ENCODE data around the gene STARD10. TPM values are rescaled to one million over a fixed set of nuclear protein-coding genes. Genes with fewer than 3 reads are reported as not detected.

STARD10 gene
- total RNA-seq, 2 experiments from 2014 or later, result 8.1 to 8.6 TPM

DNA sequence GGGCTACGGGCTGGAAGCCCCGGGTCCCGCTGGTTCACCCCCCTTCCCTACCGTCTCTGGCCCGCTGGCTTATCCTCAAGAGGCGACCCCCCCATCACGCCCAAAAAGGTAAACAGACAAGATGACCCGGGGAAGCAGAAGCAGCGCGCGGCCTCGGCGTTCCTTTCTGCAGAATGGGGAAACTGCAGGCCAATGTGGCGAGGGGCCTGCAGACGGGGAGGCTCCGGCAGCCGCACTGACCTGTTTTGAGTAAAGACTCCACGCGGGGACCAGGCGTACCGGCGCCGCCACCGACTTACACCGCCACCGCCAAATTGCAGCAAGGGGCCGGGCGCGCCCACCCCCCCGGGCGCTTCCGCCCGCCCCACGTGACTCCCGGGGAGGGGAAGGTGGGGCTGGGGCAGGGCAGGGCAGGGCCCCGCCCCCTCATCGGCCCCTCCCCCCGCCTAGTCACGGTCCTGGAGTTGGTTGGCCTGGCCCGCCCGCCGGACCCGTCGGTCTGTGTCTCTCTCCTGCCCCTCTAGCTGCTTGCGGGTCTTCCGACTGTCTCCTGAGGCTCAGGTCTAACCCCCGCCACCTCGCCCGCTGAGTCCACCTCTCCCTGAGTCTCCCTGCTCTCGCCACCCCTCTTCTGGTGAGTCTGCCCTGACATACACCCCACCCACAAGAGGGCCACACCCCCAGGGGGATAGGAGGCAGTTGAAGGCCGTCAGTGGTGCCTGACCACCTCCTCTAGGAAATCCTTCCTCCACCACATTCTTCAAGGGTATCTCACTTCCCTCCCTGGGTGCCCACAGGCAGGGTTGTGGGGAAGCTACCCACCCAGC, 41.5 kb downstream of the STARD10 start, which contains the start of gene ARAP1:
Gene ARAP1 (minus strand): TSS at position 321 of the 827 bp plus-strand sequence. CDS start 25,280 bp downstream, outside the sequence.
- DNase-seq (peak; percentile 81), ATAC-seq (peak; percentile 88)
- Mint-ChIP-seq H3K9me3 (no peaks in the 10 kb centered on the region), H3K4me3 (peak within 1 kb of the TSS; percentile 78), H3K27me3 (no peaks in the 10 kb centered on the region), H3K27ac (peak within 1 kb of the TSS; percentile 94), H3K4me1 (ENCODE audit: low read depth) (peaks cover 28% of the 10 kb centered on the region), H3K36me3 (ENCODE audit: low read depth) (no peaks in the 10 kb centered on the region)
- POLR2A ChIA-PET, result interaction anchor here (1.0 kb wide), 1 partner anchor 12 kb away, joined by 3 read pairs; no protein-coding TSS in a partner anchor
- TF ChIP-seq, protein P1, sequence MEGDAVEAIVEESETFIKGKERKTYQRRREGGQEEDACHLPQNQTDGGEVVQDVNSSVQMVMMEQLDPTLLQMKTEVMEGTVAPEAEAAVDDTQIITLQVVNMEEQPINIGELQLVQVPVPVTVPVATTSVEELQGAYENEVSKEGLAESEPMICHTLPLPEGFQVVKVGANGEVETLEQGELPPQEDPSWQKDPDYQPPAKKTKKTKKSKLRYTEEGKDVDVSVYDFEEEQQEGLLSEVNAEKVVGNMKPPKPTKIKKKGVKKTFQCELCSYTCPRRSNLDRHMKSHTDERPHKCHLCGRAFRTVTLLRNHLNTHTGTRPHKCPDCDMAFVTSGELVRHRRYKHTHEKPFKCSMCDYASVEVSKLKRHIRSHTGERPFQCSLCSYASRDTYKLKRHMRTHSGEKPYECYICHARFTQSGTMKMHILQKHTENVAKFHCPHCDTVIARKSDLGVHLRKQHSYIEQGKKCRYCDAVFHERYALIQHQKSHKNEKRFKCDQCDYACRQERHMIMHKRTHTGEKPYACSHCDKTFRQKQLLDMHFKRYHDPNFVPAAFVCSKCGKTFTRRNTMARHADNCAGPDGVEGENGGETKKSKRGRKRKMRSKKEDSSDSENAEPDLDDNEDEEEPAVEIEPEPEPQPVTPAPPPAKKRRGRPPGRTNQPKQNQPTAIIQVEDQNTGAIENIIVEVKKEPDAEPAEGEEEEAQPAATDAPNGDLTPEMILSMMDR (IDR thresholded peaks at IDR 0.05), result no peak
- intact Hi-C loops (cut with micrococcal nuclease), result no loop called here
- CTCF ChIA-PET, result interaction anchor here (1.3 to 1.5 kb wide), 2 partner anchors 19 to 41 kb away, joined by 3 to 7 read pairs; partner anchors contain the start of gene STARD10

DNA sequence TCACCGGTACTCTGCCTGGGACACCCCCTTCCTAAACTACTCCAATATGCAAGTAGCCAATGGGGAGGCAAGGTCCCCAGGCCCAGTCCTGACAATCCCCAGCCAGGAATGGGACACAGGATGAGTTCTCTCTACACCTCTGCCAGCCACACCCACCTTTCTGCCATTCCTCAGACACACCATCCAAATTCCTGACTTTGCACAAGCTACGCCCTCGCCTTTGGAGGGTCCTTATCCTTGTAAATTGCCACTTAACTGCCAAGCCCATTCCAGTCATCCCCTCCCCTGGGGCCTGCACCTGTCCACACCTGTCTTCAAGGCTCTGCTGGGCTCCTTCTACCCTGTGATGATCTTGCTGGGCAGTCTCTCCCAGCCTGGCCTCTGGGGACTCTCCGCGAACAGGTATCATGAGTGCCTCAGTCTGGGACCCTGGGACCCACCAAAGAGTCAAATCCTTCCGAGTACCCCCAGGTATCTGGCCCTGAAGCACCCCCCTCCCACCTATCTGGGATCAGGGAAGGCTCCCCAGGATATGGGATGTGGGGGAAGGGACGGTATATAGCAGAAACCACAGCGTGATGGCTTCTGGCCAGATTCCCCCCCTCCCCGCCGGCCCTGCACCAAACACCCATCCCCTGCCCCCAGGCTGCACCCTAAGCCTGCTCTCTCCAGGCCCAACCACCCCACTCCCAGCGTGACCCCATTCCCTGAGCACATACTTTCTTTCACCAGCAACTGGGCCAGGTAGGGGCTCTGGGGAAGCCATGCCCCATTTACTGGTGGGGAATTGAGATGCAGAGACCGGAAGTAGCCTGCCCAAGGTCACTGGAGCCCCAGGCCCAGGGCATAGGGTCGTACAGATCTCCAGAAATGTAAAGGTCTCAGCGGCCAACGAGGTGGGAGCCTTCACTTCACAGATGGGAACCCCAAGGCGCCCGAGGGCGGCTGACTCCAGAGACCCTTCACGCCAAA, 42.4 kb downstream of the STARD10 start:
- CTCF ChIA-PET, result interaction anchor here (1.5 to 2.0 kb wide), 2 partner anchors 42 to 426 kb away, joined by 3 to 9 read pairs; partner anchors contain the start of gene STARD10
- ATAC-seq, result no peak
- Mint-ChIP-seq H3K9me3 (no peaks in the 10 kb centered on the region), H3K27me3 (no peaks in the 10 kb centered on the region), H3K4me1 (ENCODE audit: low read depth) (peaks cover 28% of the 10 kb centered on the region), H3K27ac (peak overlapping the region; percentile 58), H3K36me3 (ENCODE audit: low read depth) (no peaks in the 10 kb centered on the region), H3K4me3 (peak overlapping the region; percentile 78)
- TF ChIP-seq, protein P1 (IDR thresholded peaks at IDR 0.05), result no peak
- POLR2A ChIA-PET, result interaction anchor here (0.7 to 1.1 kb wide), 4 partner anchors 11 to 14 kb away, joined by 3 to 5 read pairs (median 4); no protein-coding TSS in a partner anchor
- intact Hi-C loops (cut with micrococcal nuclease), result no loop called here
- DNase-seq, result no peak

DNA sequence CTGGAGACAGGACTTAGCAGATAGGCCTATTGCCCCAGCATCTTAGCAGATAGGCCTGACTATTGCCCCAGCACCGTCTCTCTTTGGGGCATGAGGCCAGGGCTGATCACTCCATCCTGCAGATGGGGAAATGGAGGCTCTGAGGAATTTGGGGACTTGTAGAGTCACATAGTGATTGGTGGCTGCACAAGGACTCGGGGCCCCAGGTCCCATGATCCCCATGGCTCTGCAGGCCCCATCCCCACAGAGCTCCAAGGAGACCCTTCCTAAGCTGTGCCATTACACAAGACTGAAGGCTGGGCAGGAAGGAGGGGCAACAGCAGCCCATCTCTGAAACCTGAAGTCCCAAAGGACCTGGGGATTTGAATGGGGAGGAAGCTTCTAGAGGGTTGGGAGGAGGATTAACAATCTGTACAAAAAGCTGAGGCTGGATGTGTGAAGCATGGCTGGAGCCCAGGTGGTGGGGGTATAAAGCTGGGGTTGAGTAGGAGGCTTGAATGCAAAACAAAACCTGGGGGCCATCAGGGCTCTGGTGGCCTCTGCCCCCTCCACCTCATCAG, 43.2 kb downstream of the STARD10 start:
- no peak overlapping the region for H3K27ac Mint-ChIP-seq
- TF ChIP-seq, protein P1 (IDR thresholded peaks at IDR 0.05), result no peak
- no peaks in the 10 kb centered on the region for H3K36me3 Mint-ChIP-seq (ENCODE audit: low read depth)
- intact Hi-C loops (cut with micrococcal nuclease), result no loop called here
- peaks cover 28% of the 10 kb centered on the region for H3K4me1 Mint-ChIP-seq (ENCODE audit: low read depth)
- no peaks in the 10 kb centered on the region for H3K9me3 Mint-ChIP-seq
- CTCF ChIA-PET, result interaction anchor here (1.1 to 2.0 kb wide), 3 partner anchors 25 to 427 kb away, joined by 3 to 9 read pairs (median 3); partner anchors contain the start of gene STARD10
- no peak for DNase-seq
- H3K27me3 Mint-ChIP-seq, result no peaks in the 10 kb centered on the region
- H3K4me3 Mint-ChIP-seq, result peak overlapping the region; percentile 78
- POLR2A ChIA-PET, result interaction anchor here (0.7 to 1.1 kb wide), 5 partner anchors 10 to 36 kb away, joined by 3 to 5 read pairs (median 3); no protein-coding TSS in a partner anchor
- ATAC-seq, result no peak

DNA sequence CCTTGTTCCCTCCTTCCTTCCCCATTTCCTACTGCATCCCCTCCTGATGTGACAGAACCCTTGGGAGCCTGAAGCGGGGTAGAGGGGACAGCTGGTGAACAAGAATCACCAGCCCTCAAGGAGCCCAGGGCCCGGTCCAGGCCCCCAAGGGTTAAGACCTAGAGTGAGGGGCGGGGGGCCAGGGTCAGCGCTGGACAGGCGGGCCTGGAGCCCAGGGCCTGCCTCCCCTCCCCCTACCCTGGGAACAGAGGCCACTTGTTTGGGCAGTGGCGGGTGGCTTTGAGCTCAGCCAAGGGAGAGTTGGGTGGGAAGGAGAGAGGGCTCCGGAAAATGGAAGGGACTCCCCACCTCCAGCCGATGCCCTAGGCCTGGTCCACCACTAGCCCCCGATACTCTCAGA, 43.8 kb downstream of the STARD10 start:
- intact Hi-C loops (cut with micrococcal nuclease), result no loop called here
- Mint-ChIP-seq H3K36me3 (ENCODE audit: low read depth) (no peaks in the 10 kb centered on the region), H3K27ac (no peak overlapping the region), H3K9me3 (no peaks in the 10 kb centered on the region), H3K4me1 (ENCODE audit: low read depth) (peaks cover 28% of the 10 kb centered on the region), H3K4me3 (no peak overlapping the region), H3K27me3 (no peaks in the 10 kb centered on the region)
- ChIA-PET POLR2A (interaction anchor here (0.8 to 1.1 kb wide), 4 partner anchors 9 to 37 kb away, joined by 3 to 5 read pairs (median 3); no protein-coding TSS in a partner anchor), CTCF (interaction anchor here (1.1 to 2.0 kb wide), 3 partner anchors 25 to 427 kb away, joined by 3 to 9 read pairs (median 3); partner anchors contain the start of gene STARD10)
- TF ChIP-seq, protein P1 (IDR thresholded peaks at IDR 0.05), result no peak
- ATAC-seq, result no peak
- DNase-seq, result no peak
